Progenitor cell of endocrine pancreas (in vitro differentiated cells): ENCODE measurements around the gene ADGRG6. TPM values are rescaled to one million over a fixed set of nuclear protein-coding genes. Genes with fewer than 3 reads are reported as not detected.

ENCODE experiments used
- DNase-seq: peaks from one replicate; pipeline ENCODE4 v3.0.0; 2021; ENCODE audit warnings: low spot score; ENCODE audit not compliant: unreplicated experiment
- H3K27ac Mint-ChIP-seq: 2 replicates; pipeline ENCODE4 v1.8.0; 2021; ENCODE audit warnings: mild to moderate bottlenecking, moderate library complexity, mixed read lengths
- H3K27me3 Mint-ChIP-seq: 2 replicates; pipeline ENCODE4 v1.8.0; 2021; ENCODE audit warnings: mixed read lengths
- H3K36me3 Mint-ChIP-seq: 2 replicates; pipeline ENCODE4 v1.8.0; 2022; ENCODE audit warnings: mixed read lengths; ENCODE audit not compliant: insufficient read depth
- H3K4me1 Mint-ChIP-seq: 2 replicates; pipeline ENCODE4 v1.8.0; 2021; ENCODE audit warnings: low read depth, mixed read lengths
- H3K4me3 Mint-ChIP-seq: 2 replicates; pipeline ENCODE4 v1.8.0; 2021; ENCODE audit warnings: low read depth, mild to moderate bottlenecking, moderate library complexity, mixed read lengths
- H3K9me3 Mint-ChIP-seq: 2 replicates; pipeline ENCODE4 v1.8.0; 2021; ENCODE audit warnings: low read depth, mixed read lengths
- total RNA-seq: library from RNA; stranded (reverse); gene quantifications from 2 replicates; pipeline ENCODE4 v1.2.1, GENCODE V29; 2021
- TF ChIP-seq, protein P1 (sequence below): fragments of 200-600 bp; sonication (generic); IDR thresholded peaks from one replicate; pipeline ENCODE4 v1.5.0; 2021; ENCODE audit warnings: antibody characterized with exemption, mild to moderate bottlenecking; ENCODE audit not compliant: unreplicated experiment

ADGRG6 gene
- total RNA-seq, 1 donor from 2014 or later: 126 TPM

DNA sequence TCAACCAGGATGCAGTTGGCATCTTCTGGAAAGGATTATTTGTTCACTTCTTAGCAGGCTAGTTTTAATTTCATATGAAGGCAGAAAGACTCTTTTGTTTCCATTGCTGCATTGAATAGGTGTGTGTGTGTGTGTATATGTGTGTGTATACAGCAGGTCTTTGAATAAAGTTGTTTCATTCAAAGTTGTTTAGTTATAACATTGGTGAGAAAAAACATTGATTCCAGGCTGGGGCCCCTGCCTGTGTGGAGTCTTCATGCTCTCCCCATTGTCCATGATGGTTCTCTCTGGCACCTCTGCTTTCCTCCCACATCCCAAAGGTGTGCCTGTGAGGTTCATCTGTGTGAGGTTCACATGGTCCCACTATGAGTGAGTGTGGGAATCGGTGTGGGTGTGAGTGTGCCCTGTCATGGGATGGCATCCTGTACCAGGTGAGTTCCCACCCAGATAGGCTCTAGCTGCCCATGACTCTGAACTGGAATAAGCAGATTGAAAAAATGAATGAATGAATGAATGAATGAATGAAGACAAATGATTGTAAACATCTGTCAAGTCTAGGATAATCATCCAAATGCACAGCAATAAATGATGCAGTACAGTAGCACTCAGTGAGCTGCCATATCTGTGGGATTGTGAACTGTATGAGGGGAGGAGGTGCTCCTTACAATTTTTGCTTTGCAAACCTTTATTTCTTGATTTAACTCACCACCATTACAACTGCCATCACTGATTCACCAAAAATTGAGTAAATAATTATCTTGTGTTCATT, 156.0 kb downstream of the ADGRG6 start:
- Mint-ChIP-seq H3K9me3 (peaks cover 7% of the 10 kb centered on the region), H3K27me3 (no peaks in the 10 kb centered on the region), H3K36me3 (peaks cover 4% of the 10 kb centered on the region), H3K4me1 (no peaks in the 10 kb centered on the region), H3K4me3 (no peak overlapping the region), H3K27ac (no peak overlapping the region)
- no peak for DNase-seq
- TF ChIP-seq, protein P1, sequence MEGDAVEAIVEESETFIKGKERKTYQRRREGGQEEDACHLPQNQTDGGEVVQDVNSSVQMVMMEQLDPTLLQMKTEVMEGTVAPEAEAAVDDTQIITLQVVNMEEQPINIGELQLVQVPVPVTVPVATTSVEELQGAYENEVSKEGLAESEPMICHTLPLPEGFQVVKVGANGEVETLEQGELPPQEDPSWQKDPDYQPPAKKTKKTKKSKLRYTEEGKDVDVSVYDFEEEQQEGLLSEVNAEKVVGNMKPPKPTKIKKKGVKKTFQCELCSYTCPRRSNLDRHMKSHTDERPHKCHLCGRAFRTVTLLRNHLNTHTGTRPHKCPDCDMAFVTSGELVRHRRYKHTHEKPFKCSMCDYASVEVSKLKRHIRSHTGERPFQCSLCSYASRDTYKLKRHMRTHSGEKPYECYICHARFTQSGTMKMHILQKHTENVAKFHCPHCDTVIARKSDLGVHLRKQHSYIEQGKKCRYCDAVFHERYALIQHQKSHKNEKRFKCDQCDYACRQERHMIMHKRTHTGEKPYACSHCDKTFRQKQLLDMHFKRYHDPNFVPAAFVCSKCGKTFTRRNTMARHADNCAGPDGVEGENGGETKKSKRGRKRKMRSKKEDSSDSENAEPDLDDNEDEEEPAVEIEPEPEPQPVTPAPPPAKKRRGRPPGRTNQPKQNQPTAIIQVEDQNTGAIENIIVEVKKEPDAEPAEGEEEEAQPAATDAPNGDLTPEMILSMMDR: no peak

DNA sequence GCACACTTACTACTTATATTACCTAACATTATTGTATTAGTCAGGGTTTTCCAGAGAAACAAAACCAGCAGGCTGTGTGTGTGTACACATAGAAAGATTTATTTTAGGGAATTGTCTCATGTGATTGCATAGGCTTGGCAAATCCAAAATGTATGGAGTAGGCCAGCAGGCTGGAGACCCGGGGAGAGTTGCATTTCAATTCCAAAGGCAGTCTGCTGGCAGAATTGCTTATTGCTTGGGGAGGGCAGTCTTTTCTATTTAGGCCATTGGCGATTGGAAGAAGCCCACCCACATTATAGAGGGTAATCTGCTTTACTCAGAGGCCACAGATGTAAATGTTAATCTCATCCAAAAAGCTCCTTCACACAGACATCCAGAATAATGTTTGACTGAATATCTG, 157.0 kb downstream of the ADGRG6 start:
- DNase-seq: no peak
- Mint-ChIP-seq H3K36me3 (peaks cover 2% of the 10 kb centered on the region), H3K27ac (no peak overlapping the region), H3K27me3 (no peaks in the 10 kb centered on the region), H3K4me3 (no peak overlapping the region), H3K9me3 (peaks cover 7% of the 10 kb centered on the region), H3K4me1 (no peaks in the 10 kb centered on the region)
- TF ChIP-seq, protein P1: no peak

DNA sequence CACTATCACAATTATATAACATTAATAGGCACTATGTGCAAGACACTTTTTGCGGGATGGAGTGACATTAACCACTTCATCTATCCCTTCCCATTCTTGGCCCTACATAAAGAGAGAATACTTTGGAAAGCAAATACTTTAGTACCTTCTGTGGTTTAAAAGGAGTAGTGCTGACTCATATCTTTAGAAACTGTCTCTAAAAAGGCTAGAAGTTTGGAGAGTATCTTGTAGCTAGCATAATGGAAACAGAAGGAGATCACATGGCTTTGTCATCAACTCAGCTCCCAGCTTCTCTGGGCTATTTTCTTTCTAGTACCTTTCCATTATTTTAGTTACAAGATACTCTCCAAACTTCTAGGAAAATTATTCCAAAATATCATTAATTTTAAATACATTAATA, 157.5 kb downstream of the ADGRG6 start:
- Mint-ChIP-seq H3K27me3 (no peaks in the 10 kb centered on the region), H3K4me3 (no peak overlapping the region), H3K4me1 (no peaks in the 10 kb centered on the region), H3K27ac (no peak overlapping the region), H3K9me3 (peaks cover 7% of the 10 kb centered on the region), H3K36me3 (peaks cover 2% of the 10 kb centered on the region)
- TF ChIP-seq, protein P1: no peak
- no peak for DNase-seq

DNA sequence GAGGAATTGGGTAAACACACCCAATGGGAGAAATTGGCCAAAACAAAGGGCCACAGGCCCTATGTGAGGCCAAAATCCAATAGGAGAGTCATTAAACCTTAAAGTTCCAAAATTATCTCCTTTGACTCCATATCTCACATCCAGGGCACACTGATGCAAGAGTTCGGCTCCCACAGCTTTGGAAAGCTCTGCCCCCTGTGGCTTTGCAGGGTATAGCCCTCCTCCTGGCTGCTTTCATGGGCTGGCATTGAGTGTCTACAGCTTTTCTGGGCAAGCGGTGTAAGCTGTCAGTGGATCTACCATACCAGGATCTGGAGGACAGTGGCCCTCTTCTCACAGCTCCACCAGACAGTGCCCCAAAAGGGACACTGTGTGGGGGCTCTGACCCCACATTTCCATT, 160.5 kb downstream of the ADGRG6 start:
- no peak for DNase-seq

DNA sequence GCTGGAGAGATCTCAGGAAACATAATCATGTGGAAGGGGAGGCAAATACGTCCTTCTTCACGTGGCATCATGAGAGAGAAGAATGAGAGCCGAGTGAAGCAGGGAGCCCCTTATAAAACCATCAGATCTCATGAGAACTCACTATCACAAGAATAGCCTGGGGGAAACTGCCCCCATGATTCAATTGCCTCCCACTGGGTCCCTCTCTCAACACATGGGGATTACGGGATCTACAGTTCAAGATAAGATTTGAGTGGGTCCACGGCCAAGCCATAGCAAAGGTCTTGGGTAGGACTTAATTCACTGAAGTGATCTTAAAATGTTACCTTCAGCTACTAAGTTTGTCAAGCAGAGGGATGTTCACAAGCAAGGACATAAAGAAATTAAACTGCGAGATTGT, 162.2 kb downstream of the ADGRG6 start:
- H3K4me3 Mint-ChIP-seq: no peak overlapping the region
- no peaks in the 10 kb centered on the region for H3K4me1 Mint-ChIP-seq
- peaks cover 2% of the 10 kb centered on the region for H3K36me3 Mint-ChIP-seq
- no peak overlapping the region for H3K27ac Mint-ChIP-seq
- DNase-seq: no peak
- TF ChIP-seq, protein P1: no peak
- H3K27me3 Mint-ChIP-seq: no peaks in the 10 kb centered on the region
- peaks cover 7% of the 10 kb centered on the region for H3K9me3 Mint-ChIP-seq

More for the DNA sequence above, 160.5 kb downstream of the ADGRG6 start:
- H3K4me3 Mint-ChIP-seq: no peak overlapping the region
- H3K4me1 Mint-ChIP-seq: no peaks in the 10 kb centered on the region
- no peaks in the 10 kb centered on the region for H3K27me3 Mint-ChIP-seq
- H3K9me3 Mint-ChIP-seq: peaks cover 7% of the 10 kb centered on the region
- TF ChIP-seq, protein P1: peak; percentile 26
- H3K36me3 Mint-ChIP-seq: peaks cover 2% of the 10 kb centered on the region
- H3K27ac Mint-ChIP-seq: no peak overlapping the region
